HEK293T (cell line): ENCODE data around the gene KLHL36.
"Not testable (repeated sequence)": the region's sequence is repeated elsewhere in the genome, so short reads cannot be mapped to it uniquely, and the experiment has no call there.

Experiments used
- CTCF ChIA-PET: fragments of 350-600 bp; formaldehyde crosslinking; extraction: SDS; loops from one replicate; lab custom pipeline; 2021; ENCODE audit warnings: antibody characterized with exemption, inconsistent platforms; lab: Yijun Ruan, JAX
- POLR2A ChIA-PET: fragments of 350-600 bp; formaldehyde crosslinking; extraction: SDS; loops from one replicate; lab custom pipeline; 2020; ENCODE audit warnings: antibody characterized with exemption, inconsistent platforms; lab: Yijun Ruan, JAX
- DNase-seq: peaks from one replicate; pipeline ENCODE4 v3.0.0; 2012; ENCODE audit warnings: mixed read lengths; ENCODE audit errors: extremely low spot score
- ARNT ChIP-seq: fragments of 450-650 bp; IDR thresholded peaks from 2 replicates; pipeline ENCODE4 v1.6.1; 2017; ENCODE audit warnings: mild to moderate bottlenecking
- BHLHE40 ChIP-seq: fragments of 450-650 bp; IDR thresholded peaks from 2 replicates; pipeline ENCODE4 v1.6.1; 2016; ENCODE audit warnings: mild to moderate bottlenecking, moderate library complexity, borderline replicate concordance
- CTBP1 ChIP-seq: fragments of 450-650 bp; IDR thresholded peaks from 2 replicates; pipeline ENCODE4 v1.6.1; 2016; ENCODE audit warnings: borderline replicate concordance
- ELF4 ChIP-seq: fragments of 450-650 bp; IDR thresholded peaks from 2 replicates; pipeline ENCODE4 v1.6.1; 2017; ENCODE audit warnings: antibody characterized with exemption
- FOXA1 ChIP-seq: fragments of 450-650 bp; IDR thresholded peaks from 2 replicates; pipeline ENCODE4 v1.6.1; 2016; ENCODE audit warnings: mild to moderate bottlenecking
- FOXK2 ChIP-seq: fragments of 450-650 bp; IDR thresholded peaks from 2 replicates; pipeline ENCODE4 v1.6.1; 2016; ENCODE audit warnings: mild to moderate bottlenecking
- FOXM1 ChIP-seq: fragments of 450-650 bp; IDR thresholded peaks from 2 replicates; pipeline ENCODE4 v1.6.1; 2017; ENCODE audit warnings: mild to moderate bottlenecking, borderline replicate concordance
- HDGF ChIP-seq: fragments of 450-650 bp; IDR thresholded peaks from 2 replicates; pipeline ENCODE4 v1.6.1; 2017; ENCODE audit warnings: antibody characterized with exemption, borderline replicate concordance
- L3MBTL2 ChIP-seq: fragments of 450-650 bp; conservative IDR thresholded peaks from 2 replicates; pipeline ENCODE4 v1.6.1; 2016; ENCODE audit warnings: mild to moderate bottlenecking
- LEF1 ChIP-seq: fragments of 450-650 bp; IDR thresholded peaks from 2 replicates; pipeline ENCODE4 v1.6.1; 2017; ENCODE audit warnings: mild to moderate bottlenecking, borderline replicate concordance
- NFRKB ChIP-seq: fragments of 450-650 bp; IDR thresholded peaks from 2 replicates; pipeline ENCODE4 v1.6.1; 2016; ENCODE audit warnings: mild to moderate bottlenecking, moderate library complexity
- SP1 ChIP-seq: fragments of 450-650 bp; IDR thresholded peaks from 2 replicates; pipeline ENCODE4 v1.6.1; 2017
- SUZ12 ChIP-seq: fragments of 450-650 bp; IDR thresholded peaks from 2 replicates; pipeline ENCODE4 v1.6.1; 2016; ENCODE audit warnings: mild to moderate bottlenecking
- TARDBP ChIP-seq: fragments of 450-650 bp; IDR thresholded peaks from 2 replicates; pipeline ENCODE4 v1.6.1; 2016
- ZNF384 ChIP-seq: fragments of 450-650 bp; IDR thresholded peaks from 2 replicates; pipeline ENCODE4 v1.6.1; 2016
- TF ChIP-seq, protein P1 (sequence below): fragments of 450-650 bp; IDR thresholded peaks from 2 replicates; pipeline ENCODE4 v1.6.1; 2016

KLHL36 gene

GRCh38 chr16:84683691-84684591 lies 35.6 kb downstream of the KLHL36 start:
- ChIA-PET CTCF (interaction anchor here (2.0 kb wide), 1 partner anchor 12 kb away, joined by 7 read pairs; no protein-coding TSS in a partner anchor), POLR2A (no interaction called here)
- TF ChIP-seq LEF1 (no peak), NFRKB (no peak), L3MBTL2 (no peak), ELF4 (no peak), FOXA1 (no peak), SUZ12 (no peak), ARNT (no peak), ZNF384 (no peak), SP1 (no peak), FOXM1 (no peak), BHLHE40 (no peak), HDGF (no peak), CTBP1 (no peak), FOXK2 (no peak), TARDBP (no peak)
- TF ChIP-seq, protein P1, sequence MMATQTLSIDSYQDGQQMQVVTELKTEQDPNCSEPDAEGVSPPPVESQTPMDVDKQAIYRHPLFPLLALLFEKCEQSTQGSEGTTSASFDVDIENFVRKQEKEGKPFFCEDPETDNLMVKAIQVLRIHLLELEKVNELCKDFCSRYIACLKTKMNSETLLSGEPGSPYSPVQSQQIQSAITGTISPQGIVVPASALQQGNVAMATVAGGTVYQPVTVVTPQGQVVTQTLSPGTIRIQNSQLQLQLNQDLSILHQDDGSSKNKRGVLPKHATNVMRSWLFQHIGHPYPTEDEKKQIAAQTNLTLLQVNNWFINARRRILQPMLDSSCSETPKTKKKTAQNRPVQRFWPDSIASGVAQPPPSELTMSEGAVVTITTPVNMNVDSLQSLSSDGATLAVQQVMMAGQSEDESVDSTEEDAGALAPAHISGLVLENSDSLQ, result no peak
- no peak for DNase-seq

GRCh38 chr16:84684592-84684965 lies 36.3 kb downstream of the KLHL36 start:
- no peak for DNase-seq
- TF ChIP-seq TARDBP (no peak), FOXM1 (no peak), LEF1 (no peak), SP1 (no peak), SUZ12 (no peak), ARNT (no peak), HDGF (no peak), L3MBTL2 (no peak), FOXA1 (no peak), NFRKB (no peak), ELF4 (no peak), FOXK2 (no peak), ZNF384 (no peak), CTBP1 (no peak), BHLHE40 (no peak)
- TF ChIP-seq, protein P1, result no peak
- ChIA-PET POLR2A (no interaction called here), CTCF (interaction anchor here (2.0 kb wide), 1 partner anchor 12 kb away, joined by 7 read pairs; no protein-coding TSS in a partner anchor)

DNA sequence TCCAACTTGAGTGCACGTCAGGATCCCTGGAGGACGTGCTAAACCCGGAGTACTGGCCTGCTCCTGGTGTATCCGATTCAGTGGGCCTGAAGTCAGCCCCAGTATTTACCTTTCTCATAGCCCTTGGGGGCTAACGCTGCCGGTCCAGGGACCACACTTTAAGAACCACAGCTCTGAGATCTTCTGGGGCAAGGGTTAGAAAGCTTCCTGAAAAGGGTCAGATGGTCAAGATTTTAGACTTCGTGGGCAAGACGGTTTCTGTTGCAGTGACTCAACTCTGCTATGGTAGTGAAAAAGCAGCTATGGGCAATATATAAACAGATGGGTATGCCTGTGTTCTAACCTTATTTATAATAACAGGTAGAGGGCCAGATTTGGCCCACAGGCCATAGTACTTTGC lies 36.9 kb downstream of the KLHL36 start:
- no peak for TF ChIP-seq ZNF384
- no peak for TF ChIP-seq ARNT
- TF ChIP-seq SP1, result no peak
- TF ChIP-seq TARDBP, result no peak
- TF ChIP-seq CTBP1, result no peak
- TF ChIP-seq NFRKB, result no peak
- no peak for DNase-seq
- POLR2A ChIA-PET, result no interaction called here
- CTCF ChIA-PET, result interaction anchor here (2.0 kb wide), 1 partner anchor 13 kb away, joined by 7 read pairs; no protein-coding TSS in a partner anchor

GRCh38 chr16:84686707-84687298 lies 38.5 kb downstream of the KLHL36 start:
- ChIA-PET CTCF (interaction anchor here (0.7 kb wide), 1 partner anchor 30 kb away, joined by 3 read pairs; no protein-coding TSS in a partner anchor), POLR2A (no interaction called here)
- TF ChIP-seq NFRKB (no peak), L3MBTL2 (no peak), SUZ12 (no peak), SP1 (no peak), BHLHE40 (no peak), HDGF (no peak), LEF1 (no peak), FOXA1 (no peak), ARNT (no peak)
- TF ChIP-seq, protein P1, result no peak
- no peak for DNase-seq

GRCh38 chr16:84687715-84688114 lies 39.4 kb downstream of the KLHL36 start:
- ChIA-PET CTCF (interaction anchor here (0.6 kb wide), 1 partner anchor 569 kb away, joined by 4 read pairs; no protein-coding TSS in a partner anchor), POLR2A (no interaction called here)
- TF ChIP-seq FOXA1, result no peak
- no peak for TF ChIP-seq TARDBP
- no peak for TF ChIP-seq SUZ12
- no peak for TF ChIP-seq L3MBTL2
- TF ChIP-seq NFRKB, result no peak
- DNase-seq, result no peak

DNA sequence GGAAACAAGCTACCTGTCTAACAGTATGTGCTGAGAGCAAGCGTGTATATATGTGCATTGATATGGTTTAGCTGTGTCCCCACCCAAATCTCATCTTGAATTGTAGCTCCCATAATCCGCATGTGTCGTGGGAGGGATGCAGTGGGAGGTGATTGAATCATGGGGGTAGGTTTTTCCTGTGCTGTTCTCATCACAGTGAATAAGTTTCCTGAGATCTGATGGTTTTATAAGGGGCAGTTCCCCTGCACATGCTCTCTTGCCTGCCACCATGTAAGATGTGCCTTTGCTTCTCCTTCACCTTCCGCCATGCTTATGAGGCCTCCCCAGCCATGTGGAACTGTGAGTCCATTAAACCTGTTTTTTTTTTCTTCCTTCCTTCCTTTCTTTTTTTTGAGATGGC lies 39.9 kb downstream of the KLHL36 start:
- DNase-seq, POLR2A ChIA-PET: not testable (repeated sequence)
- CTCF ChIA-PET, result interaction anchor here (0.6 kb wide), 2 partner anchors 198 to 569 kb away, joined by 3 to 4 read pairs; no protein-coding TSS in a partner anchor
